ENCODE data around the gene CD320. TPM values are rescaled to one million over a fixed set of nuclear protein-coding genes. Genes with fewer than 3 reads are reported as not detected.

The CD320 gene
- total and polyA plus RNA-seq, 2 of the 8 experiments (the other 6 are each of a cell fraction or from before 2014, with no cell fraction given), result 80.4 to 157 TPM

GRCh38 chr19:8333767-8334457, 25.8 kb upstream of the CD320 start:
- no peak overlapping the region for H2AK5ac ChIP-seq (ENCODE audit: low read depth, low read length)
- H3K4me1 ChIP-seq (replicated peaks in 1 of 4; ENCODE audit: control insufficient read depth in 3 of 4, insufficient read depth in 4 of 4, low read length in 3 of 4), result peaks cover 0 to 17% (median 10%) of the 10 kb centered on the region in 4 experiments; a peak in 6 of 7 replicates
- H3K4me2 ChIP-seq (ENCODE audit: insufficient read depth in 1 of 2, low read depth in 2 of 2, low read length in 2 of 2), result peak overlapping the region; percentile 81 to 85
- TF ChIP-seq JUN (IDR thresholded peaks at IDR 0.05; ENCODE audit: low read depth, low read length) (no peak), TBP (IDR thresholded peaks at IDR 0.05; ENCODE audit: low read depth, low read length) (no peak), EZH2 (IDR thresholded peaks at IDR 0.05; ENCODE audit: low read depth, low read length, severe bottlenecking) (peak; percentile 82), GABPA (IDR thresholded peaks at IDR 0.05; ENCODE audit: borderline replicate concordance, insufficient read depth, low read length) (no peak), CBX8 (IDR thresholded peaks at IDR 0.05; ENCODE audit: borderline replicate concordance, low read depth, low read length) (no peak), MAX (IDR thresholded peaks at IDR 0.05) (0 out of 2 replicates have a peak, but pooled peaks have one; percentile 26), POU5F1 (IDR thresholded peaks at IDR 0.05; ENCODE audit: low read depth, low read length) (no peak), CHD1 (IDR thresholded peaks at IDR 0.05; ENCODE audit: low read depth, low read length) (no peak), KDM4A (IDR thresholded peaks at IDR 0.05; ENCODE audit: low read depth, low read length, severe bottlenecking) (no peak), SAP30 (IDR thresholded peaks at IDR 0.05; ENCODE audit: insufficient read depth, insufficient replicate concordance, low read length) (no peak)

More at GRCh38 chr19:8333767-8334457, 25.8 kb upstream of the CD320 start:
- no peak for FAIRE-seq
- Histone ChIP-seq H3K4me3 (ENCODE audit: extremely low read depth in 1 of 4, insufficient read depth in 2 of 4, low read depth in 3 of 4, low read length in 4 of 4) (peak overlapping the region; percentile 40 to 56 (median 44)), H2BK15ac (ENCODE audit: low read length) (0 out of 2 replicates have a peak overlapping the region, but pooled peaks have one; percentile 8), H3K9ac (replicated peaks in 1 of 4; ENCODE audit: extremely low read depth in 1 of 4, low read depth in 3 of 4, low read length in 3 of 4) (no peak overlapping the region), H3K56ac (replicated peaks; ENCODE audit: insufficient read length, low read depth, low read length) (no peak overlapping the region), H2BK120ac (replicated peaks; ENCODE audit: low read depth, low read length) (no peak overlapping the region), H3K4ac (replicated peaks; ENCODE audit: insufficient read length, low read depth, low read length) (no peak overlapping the region), H2BK5ac (ENCODE audit: low read depth, low read length) (no peak overlapping the region), H2BK20ac (ENCODE audit: low read length) (no peak overlapping the region), H2BK12ac (ENCODE audit: low read depth, low read length) (no peak overlapping the region), H4K20me1 (replicated peaks in 1 of 2; ENCODE audit: control insufficient read depth in 1 of 2, insufficient read depth in 2 of 2, low read length in 2 of 2) (no peaks in the 10 kb centered on the region), H3K79me1 (ENCODE audit: low read depth, low read length) (no peaks in the 10 kb centered on the region), H3K27me3 (replicated peaks in 1 of 4; ENCODE audit: control insufficient read depth in 3 of 4, extremely low read depth in 1 of 4, insufficient read depth in 3 of 4, low read length in 3 of 4) (peaks cover 21 to 38% (median 33%) of the 10 kb centered on the region in 4 experiments), H3K36me3 (ENCODE audit: control insufficient read depth in 2 of 4, insufficient read depth in 4 of 4, low read length in 3 of 4) (peaks cover 0 to 4% (median 0%) of the 10 kb centered on the region in 4 experiments; a peak in 1 of 8 replicates), H3K27ac (ENCODE audit: low read depth, low read length) (no peak overlapping the region), H3K14ac (ENCODE audit: insufficient read length) (no peak overlapping the region), H4K91ac (replicated peaks; ENCODE audit: insufficient read length, low read length) (no peak overlapping the region), H3K23ac (ENCODE audit: insufficient read length) (no peak overlapping the region), H3K23me2 (ENCODE audit: low read depth, low read length) (peaks cover 16% of the 10 kb centered on the region; the same call in 1 of the 2 replicates), H2AFZ (ENCODE audit: low read length) (no peak overlapping the region; the same call in 1 of the 2 replicates), H4K5ac (ENCODE audit: insufficient read length, low read depth, low read length) (no peak overlapping the region), H4K8ac (ENCODE audit: extremely low read depth, insufficient read depth, low read length) (peak overlapping the region; percentile 83), H3K9me3 (ENCODE audit: insufficient read depth in 2 of 2, low read depth in 1 of 2, low read length in 1 of 2) (no peaks in the 10 kb centered on the region), H3K18ac (ENCODE audit: extremely low read depth, low read length) (peak overlapping the region; percentile 51; the same call in 1 of the 2 replicates), H3K79me2 (ENCODE audit: control insufficient read depth in 1 of 2, insufficient read depth in 2 of 2, low read length in 2 of 2) (no peaks in the 10 kb centered on the region)
- DNase-seq (ENCODE audit: low read depth in 1 of 2, low spot score in 2 of 2), result peak in 1 of 2 experiments; percentile 73
- POLR2A ChIA-PET (ENCODE audit: partially characterized antibody), result interaction anchor here (1.2 to 27.1 kb wide), 8 partner anchors 9 to 180 kb away, joined by 3 to 583 read pairs (median 6); partner anchors contain the start of genes ANGPTL4, CD320, KANK3 and NDUFA7
- WGBS, 2 experiments (ENCODE audit: extremely low coverage in 1 of 2, insufficient coverage in 1 of 2, insufficient read length in 1 of 2, insufficient replicate concordance in 2 of 2, low coverage in 1 of 2, low lambda C conversion rate in 2 of 2, missing lambda C conversion rate in 1 of 2), result 10% methylated on average over 38 of the region's 48 CpGs; no CpG with 5 or more reads in 1 of the 2 experiments
- CTCF ChIA-PET (ENCODE audit: partially characterized antibody), result interaction anchor here (0.6 to 3.7 kb wide), 12 partner anchors 8 to 1960 kb away, joined by 3 to 32 read pairs (median 3); partner anchors contain the start of genes CCL25, NDUFA7 and RPS28

Data from H1 (cell line).